K562 (cell line): ENCODE results near the gene RUVBL2. TPM values are rescaled to one million over a fixed set of nuclear protein-coding genes. Genes with fewer than 3 reads are reported as not detected.
A peak's percentile ranks its signal among the peaks of the same experiment; 100 is the strongest.

Source experiments
- ATAC-seq: fragments of 200-7000 bp; cut with Tn5 transposase; 3 replicates; pipeline ENCODE4 v1.9.1; 2020; ENCODE audit warnings: moderate library complexity
- BruUV-seq: library from RNA; stranded (reverse); fragments of 400-500 nt; replicated peaks from 2 replicates; lab custom pipeline; 2021; lab: Mats Ljungman, UMichigan
- CTCF ChIA-PET: fragments of 300-600 bp; formaldehyde crosslinking; extraction: SDS; loops from one replicate; lab custom pipeline; 2021; ENCODE audit warnings: low intra/inter-chr PET ratio; lab: Yijun Ruan, JAX
- POLR2A ChIA-PET: fragments of 300-600, 350-650 bp; sonication (Branson Sonifier 250); formaldehyde crosslinking; extraction: SDS; loops from one replicate; lab custom pipeline; 2021; ENCODE audit warnings: antibody characterized with exemption, inconsistent platforms; lab: Yijun Ruan, JAX
- DNase-seq, 4 experiments: peaks; one replicate each; pipeline versions ENCODE4 v3.0.0 to v3.0.0-alpha.2; 2011 to 2018; ENCODE audit warnings: low spot score in 3 of 4, mixed read lengths in 3 of 4; ENCODE audit errors: extremely low read depth in 1 of 4
- FAIRE-seq: peaks from 2 replicates; lab custom pipeline; 2011; peaks lifted over from hg19 to GRCh38; lab: Jason Lieb, UNC
- H2AFZ ChIP-seq: 2 replicates; pipeline ENCODE4 v1.6.0; 2011; ENCODE audit warnings: low read depth, low read length, control low read depth, inconsistent platforms
- H3K27ac ChIP-seq: fragments of 200-600 bp; 3 replicates; pipeline ENCODE4 v1.8.0; 2011; ENCODE audit warnings: low read depth, mild to moderate bottlenecking, control low read depth, inconsistent platforms, low read length, moderate library complexity, mixed read lengths; ENCODE audit errors: extremely low read depth
- H3K27me3 ChIP-seq, 2 experiments: fragments of 300-600 bp in 1 of 2; 2 replicates in 1 of 2; 3 replicates in 1 of 2; pipeline versions ENCODE4 v1.6.0 to v1.8.0; 2011; ENCODE audit warnings: inconsistent platforms in 2 of 2, low read length in 2 of 2, mild to moderate bottlenecking in 1 of 2, mixed read lengths in 1 of 2, moderate library complexity in 1 of 2; ENCODE audit not compliant: control insufficient read depth in 2 of 2, insufficient read depth in 2 of 2
- H3K36me3 ChIP-seq: fragments of 300-600 bp; 3 replicates; pipeline ENCODE4 v1.8.0; 2011; ENCODE audit warnings: mild to moderate bottlenecking, low read length, inconsistent platforms; ENCODE audit not compliant: control insufficient read depth, insufficient read depth
- H3K4me1 ChIP-seq, 2 experiments: fragments of 200-600 bp in 1 of 2; replicated peaks in 1 of 2; 2 replicates in 1 of 2; 3 replicates in 1 of 2; pipeline versions ENCODE4 v1.5.1 to v1.8.0; 2011; ENCODE audit warnings: inconsistent platforms in 2 of 2, low read length in 2 of 2, mild to moderate bottlenecking in 1 of 2, mixed read lengths in 1 of 2, moderate library complexity in 1 of 2; ENCODE audit not compliant: control insufficient read depth in 2 of 2, insufficient read depth in 2 of 2
- H3K4me2 ChIP-seq: 2 replicates; pipeline ENCODE4 v1.6.1; 2011; ENCODE audit warnings: low read length, control low read depth, inconsistent platforms, mixed read lengths; ENCODE audit not compliant: insufficient read depth
- H3K4me3 ChIP-seq: fragments of 200-600 bp; sonication (generic), shearing (Covaris generic); 2 replicates; pipeline ENCODE4 v1.5.1; 2016; ENCODE audit warnings: control low read depth, inconsistent platforms
- H3K79me2 ChIP-seq: fragments of 200-600 bp; 3 replicates; pipeline ENCODE4 v1.8.0; 2011; ENCODE audit warnings: low read length, inconsistent platforms; ENCODE audit not compliant: control insufficient read depth, insufficient read depth
- H3K9ac ChIP-seq, 2 experiments: 2 replicates each; pipeline versions ENCODE4 v1.6.0 to v1.6.1; 2011; ENCODE audit warnings: low read depth in 2 of 2, low read length in 2 of 2, control low read depth in 1 of 2, inconsistent platforms in 1 of 2, mild to moderate bottlenecking in 1 of 2, mixed read lengths in 1 of 2; ENCODE audit not compliant: insufficient read depth in 1 of 2
- H3K9me1 ChIP-seq: one replicate; pipeline ENCODE4 v1.6.0; 2011; ENCODE audit warnings: inconsistent platforms, mild to moderate bottlenecking, low read length, moderate library complexity; ENCODE audit not compliant: control insufficient read depth, insufficient read depth
- H3K9me3 ChIP-seq: replicated peaks from 2 replicates; pipeline ENCODE4 v1.5.1; 2011; ENCODE audit warnings: low read depth, low read length, inconsistent platforms; ENCODE audit not compliant: control insufficient read depth, insufficient read depth
- H4K20me1 ChIP-seq: replicated peaks from 2 replicates; pipeline ENCODE4 v1.6.1; 2011; ENCODE audit warnings: low read length, inconsistent platforms, mixed read lengths; ENCODE audit not compliant: control insufficient read depth, insufficient read depth
- CBFA2T3 ChIP-seq: fragments of 450-650 bp; IDR thresholded peaks from 2 replicates; pipeline ENCODE4 v1.6.1; 2017
- E2F6 ChIP-seq, 2 experiments: IDR thresholded peaks; 2 replicates each; pipeline ENCODE4 v1.6.1; 2011; ENCODE audit warnings: borderline replicate concordance in 1 of 2, control low read depth in 1 of 2, low read depth in 1 of 2, low read length in 1 of 2, mild to moderate bottlenecking in 1 of 2, mixed read lengths in 1 of 2, moderate library complexity in 1 of 2; ENCODE audit not compliant: insufficient read depth in 1 of 2, insufficient read length in 1 of 2, poor library complexity in 1 of 2, severe bottlenecking in 1 of 2; ENCODE audit errors: extremely low read depth in 1 of 2
- GABPA ChIP-seq: fragments of 200-800 bp; sonication (Bioruptor generic); conservative IDR thresholded peaks from 2 replicates; pipeline ENCODE4 v1.6.1; 2016; ENCODE audit warnings: low read depth, missing genetic modification characterization, missing compliant biosample characterization
- MAFG ChIP-seq: fragments of 450-650 bp; conservative IDR thresholded peaks from 2 replicates; pipeline ENCODE4 v1.6.1; 2016; ENCODE audit warnings: missing genetic modification characterization, missing compliant biosample characterization
- NR2C2 ChIP-seq, 2 experiments: fragments of 200-800 bp in 1 of 2; sonication (Bioruptor generic) in 1 of 2; sonication (generic) in 1 of 2; formaldehyde crosslinking in 1 of 2; IDR thresholded peaks; 2 replicates each; pipeline versions ENCODE4 v1.6.1 to v1.8.0; 2016 to 2022; ENCODE audit warnings: mild to moderate bottlenecking in 1 of 2, missing compliant biosample characterization in 1 of 2, missing genetic modification characterization in 1 of 2, missing genetic modification reagents in 1 of 2
- PHF21A ChIP-seq: fragments of 450-650 bp; IDR thresholded peaks from 2 replicates; pipeline ENCODE4 v1.6.1; 2017; ENCODE audit warnings: low read depth, borderline replicate concordance
- SNAPC5 ChIP-seq: fragments of 250-450 bp; sonication (Bioruptor Pico); IDR thresholded peaks from 2 replicates; pipeline ENCODE4 v1.8.0; 2021; ENCODE audit warnings: moderate library complexity, mild to moderate bottlenecking, inconsistent platforms
- ZBTB2 ChIP-seq: fragments of 450-650 bp; IDR thresholded peaks from 2 replicates; pipeline ENCODE4 v1.6.1; 2016; ENCODE audit warnings: antibody characterized with exemption
- ZBTB9 ChIP-seq: fragments of 450-650 bp; formaldehyde crosslinking; IDR thresholded peaks from 2 replicates; pipeline ENCODE4 v1.4.0; 2020; ENCODE audit warnings: mild to moderate bottlenecking, moderate library complexity
- ZC3H4 ChIP-seq: sonication (generic); formaldehyde crosslinking; IDR thresholded peaks from 2 replicates; pipeline ENCODE4 v1.9.0; 2021; ENCODE audit warnings: missing genetic modification reagents, borderline replicate concordance
- ZNF280B ChIP-seq: fragments of 250-450 bp; sonication (Bioruptor Pico); IDR thresholded peaks from 2 replicates; pipeline ENCODE4 v1.5.1; 2021; ENCODE audit warnings: mild to moderate bottlenecking
- ZNF699 ChIP-seq: fragments of 250-450 bp; sonication (Bioruptor Pico); IDR thresholded peaks from 2 replicates; pipeline ENCODE4 v1.8.0; 2021; ENCODE audit warnings: mild to moderate bottlenecking, moderate library complexity; ENCODE audit not compliant: insufficient replicate concordance
- ZNF79 ChIP-seq: fragments of 250-450 bp; sonication (Bioruptor Pico); IDR thresholded peaks from 2 replicates; pipeline ENCODE4 v1.4.0; 2020; ENCODE audit warnings: low read depth, mild to moderate bottlenecking, moderate library complexity
- WGBS: fragments of 100-300 bp; shearing (Covaris generic); methylation state at CpG from one replicate; pipeline ENCODE4 v1.1.6; 2016; ENCODE audit warnings: low coverage, mixed read lengths; ENCODE audit not compliant: insufficient coverage; ENCODE audit errors: missing lambda C conversion rate; 5-methylcytosine and 5-hydroxymethylcytosine counted together
- in situ Hi-C: fragments of 300-500 bp; cut with MboI; formaldehyde crosslinking; loops from 4 replicates; pipeline ENCODE4 v1.15.0; 2018; ENCODE audit warnings: inconsistent platforms, mixed read lengths
- intact Hi-C: fragments of 100-400 bp; cut with micrococcal nuclease; formaldehyde crosslinking; loops from 2 replicates; pipeline ENCODE4 v1.14.2; 2022
- polyA plus RNA-seq, 8 experiments: library from polyadenylated mRNA; depleted of rRNA in 4 of 8; stranded (reverse) in 5 of 8; unstranded in 3 of 8; fragments of >200 nt; fragmentation: Nextera tagmentation in 2 of 8; fragmentation: Illumina TruSeq in 1 of 8; extraction: Ambion mirVana in 2 of 8; extraction: Trizol in 1 of 8; gene quantifications; 2 replicates each; pipeline versions ENCODE4 v1.2.1 to v1.2.3, GENCODE V29; 2011 to 2014; ENCODE audit warnings: inconsistent platforms in 1 of 8, missing spikeins in 1 of 8
- total RNA-seq, 7 experiments: library from RNA; depleted of rRNA in 6 of 7; stranded (reverse); fragments of >200 nt in 6 of 7; fragmentation: Illumina TruSeq in 2 of 7; extraction: Trizol in 2 of 7; gene quantifications; 2 replicates each; pipeline versions ENCODE4 v1.2.1 to v1.2.3, GENCODE V29; 2011 to 2021; ENCODE audit warnings: low replicate concordance in 1 of 7

Gene RUVBL2
- total and polyA plus RNA-seq, 9 of the 15 experiments (the other 6 are each of a cell fraction or from before 2014, with no cell fraction given): 71.4 to 453 (median 237) TPM

GRCh38 chr19:49020931-49021895 lies 27.5 kb downstream of the RUVBL2 start:
- H3K9me1 ChIP-seq: peaks cover 7% of the 10 kb centered on the region
- CTCF ChIA-PET: interaction anchor here (0.5 kb wide), 1 partner anchor 146 kb away, joined by 4 read pairs; no protein-coding TSS in a partner anchor
- H2AFZ ChIP-seq: no peak overlapping the region
- no peaks in the 10 kb centered on the region for H3K9me3 ChIP-seq
- DNase-seq (peak in 1 of 4 experiments; percentile 42), ATAC-seq (no peak), FAIRE-seq (no peak)
- in situ Hi-C loops (no loop called here), intact Hi-C loops (no loop called here)
- WGBS: 4% methylated on average over 16 of the region's 16 CpGs
- POLR2A ChIA-PET: interaction anchor here (0.6 to 0.8 kb wide), 2 partner anchors 23 to 74 kb away, joined by 3 read pairs; no protein-coding TSS in a partner anchor
- H3K4me3 ChIP-seq: no peak overlapping the region
- H4K20me1 ChIP-seq: peaks cover 9% of the 10 kb centered on the region; the same call in 1 of the 2 replicates
- H3K4me1 ChIP-seq: peaks cover 21 to 48% of the 10 kb centered on the region in 2 experiments; a peak in 4 of 5 replicates
- H3K27me3 ChIP-seq: no peaks in the 10 kb centered on the region
- no peak overlapping the region for H3K4me2 ChIP-seq
- H3K36me3 ChIP-seq: peaks cover 4% of the 10 kb centered on the region; the same call in 1 of the 3 replicates
- no peaks in the 10 kb centered on the region for H3K79me2 ChIP-seq
- no TSS peak for BruUV-seq
- peak overlapping the region in 1 of 2 experiments; percentile 61; a peak in 1 of 4 replicates for H3K9ac ChIP-seq
- no peak overlapping the region for H3K27ac ChIP-seq
- TF ChIP-seq NR2C2 (CRISPR knock-in tag; IDR thresholded peaks at IDR 0.05) (no peak), NR2C2 (tag; IDR thresholded peaks at IDR 0.05) (peak; percentile 86), ZNF699 (CRISPR knock-in tag) (no peak), CBFA2T3 (0 out of 2 replicates have a peak, but pooled peaks have one; percentile 17), ZBTB2 (0 out of 2 replicates have a peak, but pooled peaks have one; percentile 38), ZBTB9 (CRISPR knock-in tag) (no peak), ZC3H4 (CRISPR knock-in tag) (no peak), E2F6 (IDR thresholded peaks at IDR 0.05; ENCODE audit: borderline replicate concordance in 1 of 2, extremely low read depth in 1 of 2, insufficient read depth in 1 of 2, insufficient read length in 1 of 2, low read depth in 1 of 2, low read length in 1 of 2, poor library complexity in 1 of 2, severe bottlenecking in 1 of 2) (peak in 1 of 2 experiments; percentile 28), ZNF79 (no peak), MAFG (tag) (no peak), SNAPC5 (CRISPR knock-in tag) (no peak), ZNF280B (no peak), PHF21A (no peak), GABPA (tag) (no peak)
